Muscle layer of colon (tissue), 2 donors: ENCODE data around the gene KLHDC7A.
"Not testable (repeated sequence)": the region's sequence is repeated elsewhere in the genome, so short reads cannot be mapped to it uniquely, and the experiment has no call there.

ENCODE experiments used
- H3K27ac ChIP-seq: one replicate; pipeline ENCODE4 v1.7.0; 2013; ENCODE audit warnings: low read depth, mild to moderate bottlenecking, low read length, moderate library complexity
- H3K27me3 ChIP-seq, 2 donors: one replicate each; pipeline ENCODE4 v1.7.0; 2013; ENCODE audit warnings: low read length in 2 of 2, mild to moderate bottlenecking in 2 of 2; ENCODE audit not compliant: insufficient read depth in 2 of 2, control insufficient read depth in 1 of 2
- H3K36me3 ChIP-seq: one replicate; pipeline ENCODE4 v1.7.0; 2013; ENCODE audit warnings: mild to moderate bottlenecking, low read length; ENCODE audit not compliant: insufficient read depth
- H3K4me1 ChIP-seq: one replicate; pipeline ENCODE4 v1.7.0; 2013; ENCODE audit warnings: mild to moderate bottlenecking, low read length; ENCODE audit not compliant: insufficient read depth
- H3K4me3 ChIP-seq, 2 donors: one replicate each; pipeline ENCODE4 v1.7.0; 2013; ENCODE audit warnings: low read length in 2 of 2, low read depth in 1 of 2, mild to moderate bottlenecking in 1 of 2, moderate library complexity in 1 of 2
- H3K9ac ChIP-seq: one replicate; pipeline ENCODE4 v1.7.0; 2013; ENCODE audit warnings: low read length
- H3K9me3 ChIP-seq: one replicate; pipeline ENCODE4 v1.7.0; 2013; ENCODE audit warnings: mild to moderate bottlenecking, low read length
- donor health status: abdominal sarcoma.
- donor health status: Adenocarcinoma of cecum.

The KLHDC7A gene

GRCh38 chr1:18461656-18462055 lies 19.1 kb upstream of the KLHDC7A start:
- Histone ChIP-seq H3K4me3 (no peak overlapping the region), H3K27me3 (peaks cover 0 to 3% of the 10 kb centered on the region in 2 donors), H3K27ac (no peak overlapping the region), H3K9ac (no peak overlapping the region), H3K9me3 (no peaks in the 10 kb centered on the region), H3K36me3 (no peaks in the 10 kb centered on the region), H3K4me1 (no peaks in the 10 kb centered on the region)

- H3K4me3 ChIP-seq, H3K9ac ChIP-seq, H3K27ac ChIP-seq, H3K27me3 ChIP-seq, H3K4me1 ChIP-seq, H3K9me3 ChIP-seq, H3K36me3 ChIP-seq: not testable (repeated sequence)
Observed at GRCh38 chr1:18462517-18462916, 18.2 kb upstream of the KLHDC7A start.

GRCh38 chr1:18463063-18463462 lies 17.7 kb upstream of the KLHDC7A start:
- Histone ChIP-seq H3K36me3 (no peaks in the 10 kb centered on the region), H3K9ac (no peak overlapping the region), H3K4me3 (no peak overlapping the region), H3K9me3 (no peaks in the 10 kb centered on the region), H3K27me3 (peaks cover 0 to 3% of the 10 kb centered on the region in 2 donors), H3K4me1 (no peaks in the 10 kb centered on the region), H3K27ac (no peak overlapping the region)

- Histone ChIP-seq H3K9me3 (no peaks in the 10 kb centered on the region), H3K9ac (no peak overlapping the region), H3K27ac (no peak overlapping the region), H3K4me3 (no peak overlapping the region), H3K4me1 (no peaks in the 10 kb centered on the region), H3K27me3 (peaks cover 0 to 3% of the 10 kb centered on the region in 2 donors), H3K36me3 (no peaks in the 10 kb centered on the region)
Observed at GRCh38 chr1:18463984-18464664, 16.6 kb upstream of the KLHDC7A start.

GRCh38 chr1:18464665-18465050 lies 16.1 kb upstream of the KLHDC7A start:
- Histone ChIP-seq H3K9me3 (no peaks in the 10 kb centered on the region), H3K9ac (no peak overlapping the region), H3K4me3 (no peak overlapping the region), H3K27ac (no peak overlapping the region), H3K4me1 (no peaks in the 10 kb centered on the region), H3K36me3 (no peaks in the 10 kb centered on the region), H3K27me3 (peaks cover 0 to 3% of the 10 kb centered on the region in 2 donors)

GRCh38 chr1:18466676-18467075 lies 14.1 kb upstream of the KLHDC7A start:
- Histone ChIP-seq H3K4me1 (no peaks in the 10 kb centered on the region), H3K36me3 (no peaks in the 10 kb centered on the region), H3K27ac (no peak overlapping the region), H3K9ac (no peak overlapping the region), H3K9me3 (no peaks in the 10 kb centered on the region), H3K4me3 (no peak overlapping the region), H3K27me3 (peaks cover 0 to 3% of the 10 kb centered on the region in 2 donors)

- H3K4me1 ChIP-seq: no peaks in the 10 kb centered on the region
- H3K27me3 ChIP-seq: peaks cover 0 to 3% of the 10 kb centered on the region in 2 donors
- H3K9me3 ChIP-seq: no peaks in the 10 kb centered on the region
Observed at GRCh38 chr1:18468570-18468969, 12.2 kb upstream of the KLHDC7A start.

GRCh38 chr1:18469514-18469913 lies 11.2 kb upstream of the KLHDC7A start:
- H3K27ac ChIP-seq: no peak overlapping the region
- no peaks in the 10 kb centered on the region for H3K4me1 ChIP-seq
- no peak overlapping the region for H3K4me3 ChIP-seq
- no peaks in the 10 kb centered on the region for H3K9me3 ChIP-seq
- H3K27me3 ChIP-seq: no peaks in the 10 kb centered on the region
- H3K36me3 ChIP-seq: no peaks in the 10 kb centered on the region
- H3K9ac ChIP-seq: no peak overlapping the region

More at GRCh38 chr1:18468570-18468969, 12.2 kb upstream of the KLHDC7A start:
- H3K27ac ChIP-seq: no peak overlapping the region
- no peak overlapping the region for H3K9ac ChIP-seq
- no peaks in the 10 kb centered on the region for H3K36me3 ChIP-seq
- H3K4me3 ChIP-seq: no peak overlapping the region

GRCh38 chr1:18470671-18471355 lies 9.9 kb upstream of the KLHDC7A start:
- Histone ChIP-seq H3K36me3 (no peaks in the 10 kb centered on the region), H3K27me3 (no peaks in the 10 kb centered on the region), H3K4me1 (no peaks in the 10 kb centered on the region), H3K4me3 (no peak overlapping the region), H3K9ac (no peak overlapping the region), H3K9me3 (no peaks in the 10 kb centered on the region), H3K27ac (no peak overlapping the region)

GRCh38 chr1:18473195-18473815 lies 7.4 kb upstream of the KLHDC7A start:
- no peaks in the 10 kb centered on the region for H3K4me1 ChIP-seq
- H3K27ac ChIP-seq: no peak overlapping the region
- no peaks in the 10 kb centered on the region for H3K36me3 ChIP-seq
- H3K27me3 ChIP-seq: no peaks in the 10 kb centered on the region
- no peak overlapping the region for H3K4me3 ChIP-seq
- H3K9ac ChIP-seq: no peak overlapping the region
- H3K9me3 ChIP-seq: no peaks in the 10 kb centered on the region

GRCh38 chr1:18474559-18475175 lies 6.1 kb upstream of the KLHDC7A start:
- Histone ChIP-seq H3K4me1 (no peaks in the 10 kb centered on the region), H3K9me3 (no peaks in the 10 kb centered on the region), H3K27me3 (no peaks in the 10 kb centered on the region), H3K36me3 (no peaks in the 10 kb centered on the region), H3K9ac (no peak overlapping the region), H3K4me3 (no peak overlapping the region), H3K27ac (no peak overlapping the region)
